ENCODE data around the gene CXCL16. TPM values are rescaled to one million over a fixed set of nuclear protein-coding genes. Genes with fewer than 3 reads are reported as not detected.
A peak's percentile ranks its signal among the peaks of the same experiment; 100 is the strongest.

CXCL16 gene
- total and polyA plus RNA-seq, 2 of the 13 experiments (the other 11 are each of a cell fraction or from before 2014, with no cell fraction given): 9.4 to 101 TPM

DNA sequence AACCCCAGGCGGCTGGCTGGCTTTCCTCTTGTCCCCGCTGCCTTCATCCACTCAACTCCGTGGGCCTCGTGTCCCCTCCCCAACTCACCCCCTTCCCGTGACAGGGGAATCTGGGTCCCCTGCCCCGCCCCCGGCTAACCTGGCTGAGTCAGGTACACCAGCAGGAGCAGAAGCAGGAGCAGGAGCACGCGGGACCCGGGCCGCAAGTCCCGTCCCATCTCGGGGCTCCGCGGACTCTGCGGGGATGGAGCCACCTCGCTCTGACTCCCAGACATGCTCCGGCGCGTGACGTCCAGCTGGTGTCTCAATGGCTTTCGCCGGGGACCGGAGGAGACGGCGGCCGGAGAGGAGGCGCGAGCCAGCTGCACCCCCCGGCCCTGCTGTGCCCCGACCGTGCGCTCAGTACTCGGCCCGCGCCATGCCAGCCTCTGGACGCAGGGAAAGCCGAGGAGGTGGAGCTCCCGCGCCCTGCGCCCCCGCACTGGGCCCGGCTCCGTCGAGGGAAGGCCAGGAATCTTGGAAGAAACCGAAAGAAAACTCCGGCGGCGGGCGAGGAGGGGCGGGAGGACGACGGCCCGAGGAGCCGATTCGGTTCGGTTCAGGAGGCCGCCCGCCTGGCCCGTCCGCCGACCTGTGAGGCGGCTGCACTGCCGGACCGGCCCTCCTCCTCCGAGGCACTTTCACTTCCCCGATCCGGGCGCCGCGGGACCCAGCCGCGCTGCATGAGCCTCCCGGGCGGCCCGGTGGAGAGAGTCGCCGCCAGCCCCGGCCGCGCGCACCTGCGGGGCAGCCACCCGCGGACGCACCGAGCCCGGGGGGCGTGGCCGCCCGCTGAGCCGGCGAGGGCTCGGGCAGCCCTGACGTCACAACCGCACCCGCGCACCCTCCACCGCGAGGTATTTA is at the start of gene CXCL16, which contains the start of gene ZMYND15 (continued):
- TF ChIP-seq ZNF275 (CRISPR knock-in tag; IDR thresholded peaks at IDR 0.05; ENCODE audit: borderline replicate concordance): no peak
- 0 out of 2 replicates have a peak, but pooled peaks have one; percentile 62 for TF ChIP-seq ZNF230 (CRISPR knock-in tag; IDR thresholded peaks at IDR 0.05)
- TF ChIP-seq, protein P1, sequence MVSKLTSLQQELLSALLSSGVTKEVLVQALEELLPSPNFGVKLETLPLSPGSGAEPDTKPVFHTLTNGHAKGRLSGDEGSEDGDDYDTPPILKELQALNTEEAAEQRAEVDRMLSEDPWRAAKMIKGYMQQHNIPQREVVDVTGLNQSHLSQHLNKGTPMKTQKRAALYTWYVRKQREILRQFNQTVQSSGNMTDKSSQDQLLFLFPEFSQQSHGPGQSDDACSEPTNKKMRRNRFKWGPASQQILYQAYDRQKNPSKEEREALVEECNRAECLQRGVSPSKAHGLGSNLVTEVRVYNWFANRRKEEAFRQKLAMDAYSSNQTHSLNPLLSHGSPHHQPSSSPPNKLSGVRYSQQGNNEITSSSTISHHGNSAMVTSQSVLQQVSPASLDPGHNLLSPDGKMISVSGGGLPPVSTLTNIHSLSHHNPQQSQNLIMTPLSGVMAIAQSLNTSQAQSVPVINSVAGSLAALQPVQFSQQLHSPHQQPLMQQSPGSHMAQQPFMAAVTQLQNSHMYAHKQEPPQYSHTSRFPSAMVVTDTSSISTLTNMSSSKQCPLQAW (CRISPR knock-in tag; IDR thresholded peaks at IDR 0.05): 0 out of 2 replicates have a peak, but pooled peaks have one; percentile 49
- TF ChIP-seq, protein P2, sequence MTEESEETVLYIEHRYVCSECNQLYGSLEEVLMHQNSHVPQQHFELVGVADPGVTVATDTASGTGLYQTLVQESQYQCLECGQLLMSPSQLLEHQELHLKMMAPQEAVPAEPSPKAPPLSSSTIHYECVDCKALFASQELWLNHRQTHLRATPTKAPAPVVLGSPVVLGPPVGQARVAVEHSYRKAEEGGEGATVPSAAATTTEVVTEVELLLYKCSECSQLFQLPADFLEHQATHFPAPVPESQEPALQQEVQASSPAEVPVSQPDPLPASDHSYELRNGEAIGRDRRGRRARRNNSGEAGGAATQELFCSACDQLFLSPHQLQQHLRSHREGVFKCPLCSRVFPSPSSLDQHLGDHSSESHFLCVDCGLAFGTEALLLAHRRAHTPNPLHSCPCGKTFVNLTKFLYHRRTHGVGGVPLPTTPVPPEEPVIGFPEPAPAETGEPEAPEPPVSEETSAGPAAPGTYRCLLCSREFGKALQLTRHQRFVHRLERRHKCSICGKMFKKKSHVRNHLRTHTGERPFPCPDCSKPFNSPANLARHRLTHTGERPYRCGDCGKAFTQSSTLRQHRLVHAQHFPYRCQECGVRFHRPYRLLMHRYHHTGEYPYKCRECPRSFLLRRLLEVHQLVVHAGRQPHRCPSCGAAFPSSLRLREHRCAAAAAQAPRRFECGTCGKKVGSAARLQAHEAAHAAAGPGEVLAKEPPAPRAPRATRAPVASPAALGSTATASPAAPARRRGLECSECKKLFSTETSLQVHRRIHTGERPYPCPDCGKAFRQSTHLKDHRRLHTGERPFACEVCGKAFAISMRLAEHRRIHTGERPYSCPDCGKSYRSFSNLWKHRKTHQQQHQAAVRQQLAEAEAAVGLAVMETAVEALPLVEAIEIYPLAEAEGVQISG (CRISPR knock-in tag; IDR thresholded peaks at IDR 0.05): peak; percentile 37
- TF ChIP-seq, protein P3, sequence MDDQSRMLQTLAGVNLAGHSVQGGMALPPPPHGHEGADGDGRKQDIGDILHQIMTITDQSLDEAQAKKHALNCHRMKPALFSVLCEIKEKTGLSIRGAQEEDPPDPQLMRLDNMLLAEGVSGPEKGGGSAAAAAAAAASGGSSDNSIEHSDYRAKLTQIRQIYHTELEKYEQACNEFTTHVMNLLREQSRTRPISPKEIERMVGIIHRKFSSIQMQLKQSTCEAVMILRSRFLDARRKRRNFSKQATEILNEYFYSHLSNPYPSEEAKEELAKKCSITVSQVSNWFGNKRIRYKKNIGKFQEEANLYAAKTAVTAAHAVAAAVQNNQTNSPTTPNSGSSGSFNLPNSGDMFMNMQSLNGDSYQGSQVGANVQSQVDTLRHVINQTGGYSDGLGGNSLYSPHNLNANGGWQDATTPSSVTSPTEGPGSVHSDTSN (CRISPR knock-in tag; IDR thresholded peaks at IDR 0.05; ENCODE audit: borderline replicate concordance): no peak
- no peak; the same call in none of the 2 replicates for TF ChIP-seq ZNF263 (CRISPR knock-in tag; IDR thresholded peaks at IDR 0.05)
- no peak for TF ChIP-seq GABPA (IDR thresholded peaks at IDR 0.05; ENCODE audit: low read depth, low read length)
- no peak for TF ChIP-seq GABPA (CRISPR knock-in tag; IDR thresholded peaks at IDR 0.05; ENCODE audit: low read depth)
- 0 out of 2 replicates have a peak, but pooled peaks have one; percentile 62 for TF ChIP-seq AHR (CRISPR knock-in tag; IDR thresholded peaks at IDR 0.05)
- TF ChIP-seq ZNF577 (CRISPR knock-in tag; IDR thresholded peaks at IDR 0.05; ENCODE audit: borderline replicate concordance, low read depth): no peak
- no peak for TF ChIP-seq ATF4 (CRISPR knock-in tag; IDR thresholded peaks at IDR 0.05)
- no peak for TF ChIP-seq DPF2 (CRISPR knock-in tag; IDR thresholded peaks at IDR 0.05; ENCODE audit: borderline replicate concordance, low read depth)
- no peak for TF ChIP-seq NONO (IDR thresholded peaks at IDR 0.05)
- TF ChIP-seq NONO (CRISPR knock-in tag; conservative IDR thresholded peaks at IDR 0.05): peak; percentile 37; the same call in 1 of the 2 replicates
- TF ChIP-seq CERS6 (CRISPR knock-in tag; IDR thresholded peaks at IDR 0.05): no peak
- TF ChIP-seq CHD4 (IDR thresholded peaks at IDR 0.05; ENCODE audit: borderline replicate concordance, low read length): no peak
- TF ChIP-seq, protein P4, sequence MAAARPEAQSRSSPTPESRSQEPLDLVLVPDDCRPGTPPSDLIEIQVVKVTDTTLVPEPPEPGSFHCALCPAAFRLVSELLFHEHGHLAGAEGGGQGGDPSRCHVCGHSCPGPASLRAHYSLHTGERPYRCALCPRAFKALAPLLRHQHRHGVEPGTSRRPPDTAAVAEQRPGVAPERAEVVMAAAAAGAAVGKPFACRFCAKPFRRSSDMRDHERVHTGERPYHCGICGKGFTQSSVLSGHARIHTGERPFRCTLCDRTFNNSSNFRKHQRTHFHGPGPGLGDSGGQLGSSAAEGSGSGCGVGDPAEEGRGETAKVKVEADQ (CRISPR knock-in tag; IDR thresholded peaks at IDR 0.05; ENCODE audit: borderline replicate concordance): peak; percentile 61; the same call in 1 of the 2 replicates

Data from HepG2 (cell line).